ENCODE results near the gene APPL2. TPM values are rescaled to one million over a fixed set of nuclear protein-coding genes. Genes with fewer than 3 reads are reported as not detected.
A peak's percentile ranks its signal among the peaks of the same experiment; 100 is the strongest.
"Not testable (repeated sequence)": the region's sequence is repeated elsewhere in the genome, so short reads cannot be mapped to it uniquely, and the experiment has no call there.

Gene APPL2
- total RNA-seq, 4 donors from 2014 or later, result 12.8 to 24.3 (median 19.8) TPM

DNA sequence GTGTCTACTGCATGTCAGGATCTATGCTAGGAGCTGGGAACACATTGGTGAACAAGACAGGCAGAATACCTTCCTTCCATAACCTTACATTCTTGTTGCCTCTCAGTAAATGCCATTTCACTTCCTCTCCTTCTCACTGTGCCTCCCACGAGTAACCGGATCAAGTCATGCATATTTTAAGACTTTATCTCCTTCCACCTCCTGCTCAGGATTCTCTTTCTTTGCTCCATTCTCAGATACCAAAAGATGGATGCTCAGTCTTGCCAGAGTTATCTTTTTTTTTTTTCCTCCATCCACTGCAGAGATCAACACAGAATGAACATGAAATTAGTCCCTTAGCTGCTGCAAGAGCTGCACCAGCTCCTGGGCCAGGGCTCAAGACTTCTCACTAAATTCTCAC lies 20.0 kb upstream of the APPL2 start:
- Histone ChIP-seq H3K4me3 (no peak overlapping the region), H3K27me3 (no peaks in the 10 kb centered on the region), H3K9me3 (no peaks in the 10 kb centered on the region), H3K4me1 (no peaks in the 10 kb centered on the region), H3K36me3 (no peaks in the 10 kb centered on the region), H3K27ac (no peak overlapping the region)
- in situ Hi-C loops (cut with MboI; ENCODE audit: low sequenced_read_pairs in 4 of 4), result no loop called here
- intact Hi-C loops (cut with DNase I; ENCODE audit: low total_unique reads), result no loop called here
- ATAC-seq, result no peak
- no peak for TF ChIP-seq POLR2A (IDR thresholded peaks at IDR 0.05)
- TF ChIP-seq, protein P1, sequence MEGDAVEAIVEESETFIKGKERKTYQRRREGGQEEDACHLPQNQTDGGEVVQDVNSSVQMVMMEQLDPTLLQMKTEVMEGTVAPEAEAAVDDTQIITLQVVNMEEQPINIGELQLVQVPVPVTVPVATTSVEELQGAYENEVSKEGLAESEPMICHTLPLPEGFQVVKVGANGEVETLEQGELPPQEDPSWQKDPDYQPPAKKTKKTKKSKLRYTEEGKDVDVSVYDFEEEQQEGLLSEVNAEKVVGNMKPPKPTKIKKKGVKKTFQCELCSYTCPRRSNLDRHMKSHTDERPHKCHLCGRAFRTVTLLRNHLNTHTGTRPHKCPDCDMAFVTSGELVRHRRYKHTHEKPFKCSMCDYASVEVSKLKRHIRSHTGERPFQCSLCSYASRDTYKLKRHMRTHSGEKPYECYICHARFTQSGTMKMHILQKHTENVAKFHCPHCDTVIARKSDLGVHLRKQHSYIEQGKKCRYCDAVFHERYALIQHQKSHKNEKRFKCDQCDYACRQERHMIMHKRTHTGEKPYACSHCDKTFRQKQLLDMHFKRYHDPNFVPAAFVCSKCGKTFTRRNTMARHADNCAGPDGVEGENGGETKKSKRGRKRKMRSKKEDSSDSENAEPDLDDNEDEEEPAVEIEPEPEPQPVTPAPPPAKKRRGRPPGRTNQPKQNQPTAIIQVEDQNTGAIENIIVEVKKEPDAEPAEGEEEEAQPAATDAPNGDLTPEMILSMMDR (IDR thresholded peaks at IDR 0.05 in 4 of 5, conservative IDR thresholded peaks at IDR 0.05 in 1 of 5), result no peak
- no peak for DNase-seq

DNA sequence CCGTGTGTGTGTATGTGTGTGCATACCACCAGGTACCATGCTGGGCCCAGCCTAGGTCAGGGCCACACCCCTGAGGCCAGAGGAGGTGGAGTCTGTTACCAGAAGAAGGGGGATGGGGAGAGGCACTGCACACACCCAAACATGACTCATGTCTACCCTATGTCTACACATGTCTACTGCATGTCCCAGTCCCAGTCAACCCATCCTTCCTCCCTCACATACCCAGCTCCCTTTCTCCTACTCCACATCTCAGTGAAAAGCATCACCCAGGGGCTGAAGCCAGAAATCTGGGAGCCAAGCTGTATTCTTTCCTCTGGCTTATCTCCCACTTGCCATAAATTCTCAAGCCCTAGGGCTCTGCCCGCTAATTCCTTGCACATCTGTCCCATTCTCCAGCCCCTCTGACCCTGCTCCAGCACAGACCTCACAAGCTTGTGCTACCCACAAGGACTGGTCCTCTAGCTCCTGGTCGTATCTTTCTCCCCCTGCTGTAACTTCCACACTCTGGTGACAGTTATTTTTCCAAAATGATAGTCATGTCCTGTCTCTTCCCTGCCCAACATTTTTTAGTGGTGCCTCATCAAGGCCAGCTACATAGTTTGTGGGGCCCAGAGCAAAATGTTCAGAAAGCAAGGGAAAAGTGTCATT lies 18.0 kb upstream of the APPL2 start:
- no peaks in the 10 kb centered on the region for H3K4me1 ChIP-seq
- ATAC-seq, result peak in 1 of 2 donors; percentile 44
- H3K27ac ChIP-seq, result no peak overlapping the region
- no peaks in the 10 kb centered on the region for H3K9me3 ChIP-seq
- in situ Hi-C loops (cut with MboI; ENCODE audit: low sequenced_read_pairs in 4 of 4), result no loop called here
- no peaks in the 10 kb centered on the region for H3K36me3 ChIP-seq
- no peak overlapping the region for H3K4me3 ChIP-seq
- intact Hi-C loops (cut with DNase I; ENCODE audit: low total_unique reads), result no loop called here
- no peak for DNase-seq
- TF ChIP-seq, protein P1 (IDR thresholded peaks at IDR 0.05 in 4 of 5, conservative IDR thresholded peaks at IDR 0.05 in 1 of 5), result no peak
- no peak for TF ChIP-seq POLR2A (IDR thresholded peaks at IDR 0.05)
- H3K27me3 ChIP-seq, result no peaks in the 10 kb centered on the region

DNA sequence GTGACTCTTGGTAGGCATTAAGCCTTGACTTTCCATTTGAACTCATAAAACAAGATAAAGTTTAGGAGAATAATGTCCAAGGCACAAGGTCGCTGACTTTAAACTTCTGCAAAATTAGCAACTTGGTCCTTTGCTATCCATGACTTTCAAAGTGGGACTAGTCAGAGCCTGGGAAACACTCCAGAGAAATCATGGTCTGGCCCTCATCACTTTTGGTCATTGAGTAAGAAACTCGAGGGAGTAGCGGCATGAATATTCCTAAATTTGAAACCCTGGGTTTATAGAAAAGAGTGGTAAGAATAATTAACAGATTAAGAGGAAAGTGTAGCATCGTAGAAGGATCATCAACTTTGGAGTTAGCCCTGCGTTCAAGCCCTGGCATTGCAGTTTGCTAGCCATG lies 16.9 kb upstream of the APPL2 start:
- no peak overlapping the region for H3K4me3 ChIP-seq
- DNase-seq, result no peak
- H3K36me3 ChIP-seq, result no peaks in the 10 kb centered on the region
- intact Hi-C loops (cut with DNase I; ENCODE audit: low total_unique reads), result no loop called here
- no peaks in the 10 kb centered on the region for H3K27me3 ChIP-seq
- H3K9me3 ChIP-seq, result no peaks in the 10 kb centered on the region
- TF ChIP-seq POLR2A (IDR thresholded peaks at IDR 0.05), result no peak
- TF ChIP-seq, protein P1 (IDR thresholded peaks at IDR 0.05 in 4 of 5, conservative IDR thresholded peaks at IDR 0.05 in 1 of 5), result no peak
- no peak overlapping the region for H3K27ac ChIP-seq
- H3K4me1 ChIP-seq, result no peaks in the 10 kb centered on the region
- in situ Hi-C loops (cut with MboI; ENCODE audit: low sequenced_read_pairs in 4 of 4), result no loop called here
- ATAC-seq, result no peak

DNA sequence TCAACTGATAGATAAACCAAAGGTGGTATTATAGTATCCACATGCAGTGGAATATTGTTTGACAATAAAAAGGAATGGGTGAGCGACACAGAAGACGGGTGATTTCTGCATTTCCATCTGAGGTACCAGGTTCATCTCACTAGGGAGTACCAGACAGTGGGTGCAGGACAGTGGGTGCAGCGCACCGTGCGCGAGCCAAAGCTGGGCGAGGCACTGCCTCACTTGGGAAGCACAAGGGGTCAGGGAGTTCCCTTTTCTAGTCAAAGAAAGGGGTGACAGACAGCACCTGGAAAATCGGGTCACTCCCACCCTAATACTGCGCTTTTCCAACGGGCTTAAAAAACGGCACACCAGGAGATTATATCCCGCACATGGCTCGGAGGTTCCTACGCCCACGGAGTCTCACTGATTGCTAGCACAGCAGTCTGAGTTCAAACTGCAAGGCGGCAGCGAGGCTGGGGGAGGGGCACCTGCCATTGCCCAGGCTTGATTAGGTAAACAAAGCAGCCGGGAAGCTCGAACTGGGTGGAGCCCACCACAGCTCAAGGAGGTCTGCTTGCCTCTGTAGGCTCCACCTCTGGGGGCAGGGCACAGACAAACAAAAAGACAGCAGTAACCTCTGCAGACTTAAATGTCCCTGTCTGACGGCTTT lies 9.9 kb upstream of the APPL2 start:
- intact Hi-C loops (cut with DNase I; ENCODE audit: low total_unique reads); ATAC-seq: not testable (repeated sequence)

DNA sequence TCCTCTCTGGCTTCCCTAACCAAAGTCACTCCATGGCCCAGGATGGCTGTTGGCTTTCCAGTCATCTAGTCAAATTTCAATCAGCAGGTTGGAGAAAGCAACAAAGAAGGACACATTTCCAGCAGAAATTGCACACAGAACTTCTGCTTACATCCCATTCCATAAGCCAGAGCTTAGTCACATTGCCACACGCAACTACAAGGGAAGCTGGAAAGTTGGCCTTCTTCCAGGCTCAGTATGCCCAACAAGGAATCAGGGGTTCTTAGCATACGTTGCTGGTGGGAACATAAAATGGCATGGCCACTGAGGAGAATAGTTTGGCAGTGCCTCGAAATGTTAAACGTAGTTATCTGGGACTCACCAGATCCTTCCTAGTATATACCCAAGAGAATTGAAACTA lies 9.3 kb upstream of the APPL2 start:
- Histone ChIP-seq H3K27me3 (no peaks in the 10 kb centered on the region), H3K4me3 (no peak overlapping the region), H3K4me1 (no peaks in the 10 kb centered on the region), H3K27ac (no peak overlapping the region), H3K9me3 (no peaks in the 10 kb centered on the region), H3K36me3 (no peaks in the 10 kb centered on the region)
- DNase-seq (no peak), ATAC-seq (no peak)
- intact Hi-C loops (cut with DNase I; ENCODE audit: low total_unique reads) (no loop called here), in situ Hi-C loops (cut with MboI; ENCODE audit: low sequenced_read_pairs in 4 of 4) (no loop called here)
- TF ChIP-seq, protein P1 (IDR thresholded peaks at IDR 0.05 in 4 of 5, conservative IDR thresholded peaks at IDR 0.05 in 1 of 5), result no peak
- no peak for TF ChIP-seq POLR2A (IDR thresholded peaks at IDR 0.05)

More for the DNA sequence above, 9.9 kb upstream of the APPL2 start:
- H3K9me3 ChIP-seq; in situ Hi-C loops (cut with MboI; ENCODE audit: low sequenced_read_pairs in 4 of 4); H3K4me1 ChIP-seq; H3K4me3 ChIP-seq; H3K36me3 ChIP-seq; H3K27me3 ChIP-seq; DNase-seq; H3K27ac ChIP-seq: not testable (repeated sequence)
